GM12878 (cell line): ENCODE measurements around the gene HNRNPM. TPM values are rescaled to one million over a fixed set of nuclear protein-coding genes. Genes with fewer than 3 reads are reported as not detected.

Source experiments
- ATAC-seq: fragments of 200-7000 bp; cut with Tn5 transposase; 3 replicates; pipeline ENCODE4 v1.9.1; 2020; ENCODE audit warnings: mild to moderate bottlenecking, moderate library complexity
- BruUV-seq: library from RNA; stranded (reverse); fragments of 400-500 nt; replicated peaks from 2 replicates; lab custom pipeline; 2021; lab: Mats Ljungman, UMichigan
- CTCF ChIA-PET: fragments of 300-600 bp; sonication (Branson Sonifier 250); formaldehyde crosslinking; extraction: SDS; loops from one replicate; lab custom pipeline; 2021; ENCODE audit warnings: inconsistent platforms; lab: Yijun Ruan, JAX
- POLR2A ChIA-PET: fragments of 350-600 bp; formaldehyde crosslinking; extraction: SDS; loops from one replicate; lab custom pipeline; 2021; ENCODE audit warnings: inconsistent platforms; lab: Charles Lee
- RAD21 ChIA-PET: fragments of 300-600 bp; sonication (Branson Sonifier 250); formaldehyde crosslinking; loops from one replicate; lab custom pipeline; 2023; ENCODE audit warnings: antibody characterized with exemption; ENCODE audit not compliant: unreplicated experiment; lab: Charles Lee
- SMC1A ChIA-PET: fragments of 300-600 bp; sonication (Branson Sonifier 250); formaldehyde crosslinking; loops from one replicate; lab custom pipeline; 2023; ENCODE audit not compliant: unreplicated experiment, uncharacterized antibody; lab: Charles Lee
- DNase-seq: peaks from one replicate; pipeline ENCODE4 v3.0.0-alpha.2; 2011; ENCODE audit warnings: low read depth, low spot score
- FAIRE-seq: peaks from 3 replicates; lab custom pipeline; 2011; peaks lifted over from hg19 to GRCh38; lab: Jason Lieb, UNC
- H2AFZ ChIP-seq: 2 replicates; pipeline ENCODE4 v1.6.0; 2011; ENCODE audit warnings: low read depth, low read length, control low read depth; ENCODE audit not compliant: control insufficient read depth
- H3K27ac ChIP-seq: 2 replicates; pipeline ENCODE4 v1.5.1; 2011; ENCODE audit warnings: control low read depth; ENCODE audit not compliant: control insufficient read depth, insufficient read depth
- H3K27me3 ChIP-seq, 2 experiments: replicated peaks in 1 of 2; 2 replicates each; pipeline versions ENCODE4 v1.6.0 to v1.6.1; 2011; ENCODE audit warnings: low read length in 1 of 2; ENCODE audit not compliant: control insufficient read depth in 2 of 2, insufficient read depth in 2 of 2
- H3K36me3 ChIP-seq, 2 experiments: 2 replicates each; pipeline ENCODE4 v1.5.1; 2011; ENCODE audit warnings: low read length in 1 of 2; ENCODE audit not compliant: control insufficient read depth in 2 of 2, insufficient read depth in 2 of 2
- H3K4me1 ChIP-seq: 2 replicates; pipeline ENCODE4 v1.6.1; 2011; ENCODE audit warnings: mild to moderate bottlenecking, low read length, moderate library complexity, mixed read lengths; ENCODE audit not compliant: control insufficient read depth, insufficient read depth
- H3K4me2 ChIP-seq: 2 replicates; pipeline ENCODE4 v1.6.0; 2011; ENCODE audit warnings: control low read depth; ENCODE audit not compliant: control insufficient read depth, insufficient read depth
- H3K4me3 ChIP-seq: fragments of 200-600 bp; sonication (generic); 2 replicates; pipeline ENCODE4 v1.5.1; 2016
- H3K79me2 ChIP-seq: 2 replicates; pipeline ENCODE4 v1.6.0; 2011; ENCODE audit warnings: low read length; ENCODE audit not compliant: control insufficient read depth, insufficient read depth
- H3K9ac ChIP-seq: 2 replicates; pipeline ENCODE4 v1.8.0; 2011; ENCODE audit warnings: low read length, control low read depth, mixed read lengths; ENCODE audit not compliant: control insufficient read depth, insufficient read depth
- H3K9me3 ChIP-seq: replicated peaks from 3 replicates; pipeline ENCODE4 v1.5.1; 2011; ENCODE audit warnings: mild to moderate bottlenecking, low read length; ENCODE audit not compliant: control insufficient read depth, insufficient read depth
- H4K20me1 ChIP-seq: 2 replicates; pipeline ENCODE4 v1.6.0; 2011; ENCODE audit not compliant: control insufficient read depth, insufficient read depth
- ATF2 ChIP-seq: IDR thresholded peaks from 2 replicates; pipeline ENCODE4 v1.6.1; 2012; ENCODE audit warnings: low read length, inconsistent platforms
- CEBPB ChIP-seq, 2 experiments: fragments of 150-350 bp in 1 of 2; IDR thresholded peaks; 2 replicates each; pipeline ENCODE4 v1.6.1; 2012 to 2014; ENCODE audit warnings: low read depth in 2 of 2, low read length in 2 of 2, borderline replicate concordance in 1 of 2, inconsistent platforms in 1 of 2
- CHD4 ChIP-seq: fragments of 200-600 bp; sonication (generic); IDR thresholded peaks from 2 replicates; pipeline ENCODE4 v1.6.1; 2016; ENCODE audit warnings: mild to moderate bottlenecking
- CREM ChIP-seq: IDR thresholded peaks from 2 replicates; pipeline ENCODE4 v1.6.1; 2014; ENCODE audit warnings: antibody characterized with exemption, low read depth
- FOS ChIP-seq: IDR thresholded peaks from 3 replicates; pipeline ENCODE4 v1.6.1; 2011; ENCODE audit warnings: borderline replicate concordance; ENCODE audit not compliant: insufficient read length; ENCODE audit errors: extremely low read depth
- HDGF ChIP-seq: fragments of 450-650 bp; IDR thresholded peaks from 2 replicates; pipeline ENCODE4 v1.6.1; 2016; ENCODE audit warnings: antibody characterized with exemption
- JUNB ChIP-seq: IDR thresholded peaks from 2 replicates; pipeline ENCODE4 v1.6.1; 2016; ENCODE audit warnings: antibody characterized with exemption, mild to moderate bottlenecking
- MEF2B ChIP-seq: fragments of 450-650 bp; IDR thresholded peaks from 2 replicates; pipeline ENCODE4 v1.6.1; 2018; ENCODE audit warnings: mild to moderate bottlenecking, moderate library complexity; ENCODE audit not compliant: partially characterized antibody, poor library complexity, severe bottlenecking
- MTA2 ChIP-seq: fragments of 450-650 bp; IDR thresholded peaks from 2 replicates; pipeline ENCODE4 v1.6.1; 2016; ENCODE audit warnings: low read depth, mild to moderate bottlenecking, moderate library complexity
- NFYA ChIP-seq: IDR thresholded peaks from 2 replicates; pipeline ENCODE4 v1.6.1; 2011; ENCODE audit warnings: low read depth, mild to moderate bottlenecking, low read length, improper control_type of control experiment, borderline replicate concordance
- NR2F1 ChIP-seq: fragments of 450-650 bp; conservative IDR thresholded peaks from 2 replicates; pipeline ENCODE4 v1.6.1; 2017; ENCODE audit warnings: mild to moderate bottlenecking
- SMAD1 ChIP-seq: fragments of 450-650 bp; IDR thresholded peaks from 2 replicates; pipeline ENCODE4 v1.6.1; 2018; ENCODE audit warnings: mild to moderate bottlenecking, low read depth; ENCODE audit not compliant: partially characterized antibody
- TARDBP ChIP-seq: IDR thresholded peaks from 2 replicates; pipeline ENCODE4 v1.6.1; 2016; ENCODE audit warnings: borderline replicate concordance
- TCF12 ChIP-seq: IDR thresholded peaks from 2 replicates; pipeline ENCODE4 v1.6.1; 2011; ENCODE audit warnings: low read depth, mild to moderate bottlenecking, low read length
- ZBED1 ChIP-seq: IDR thresholded peaks from 2 replicates; pipeline ENCODE4 v1.6.1; 2016; ENCODE audit warnings: borderline replicate concordance
- WGBS: methylation state at CpG from one replicate; pipeline ENCODE4 v1.1.6; 2016; ENCODE audit warnings: low lambda C conversion rate; ENCODE audit not compliant: insufficient replicate concordance, insufficient coverage; ENCODE audit errors: missing lambda C conversion rate; 5-methylcytosine and 5-hydroxymethylcytosine counted together
- in situ Hi-C: fragments of 300-500 bp; cut with MboI; formaldehyde crosslinking; loops from 9 replicates; pipeline ENCODE4 v1.14.3; 2018; ENCODE audit warnings: mixed read lengths
- intact Hi-C: fragments of 100-400 bp; cut with micrococcal nuclease; formaldehyde crosslinking; loops from one replicate; pipeline ENCODE4 v1.14.2; 2022; ENCODE audit not compliant: unreplicated experiment
- polyA plus RNA-seq, 11 experiments: library from polyadenylated mRNA; depleted of rRNA in 4 of 11; unstranded in 6 of 11; stranded (reverse) in 5 of 11; fragments of >200 nt; fragmentation: Nextera tagmentation in 4 of 11; fragmentation: Illumina TruSeq in 1 of 11; extraction: Ambion mirVana in 4 of 11; extraction: Trizol in 1 of 11; gene quantifications; 1 replicate in 1 of 11; 2 replicates in 10 of 11; pipeline versions ENCODE4 v1.2.1 to v1.2.3, GENCODE V29; 2011 to 2016; ENCODE audit warnings: inconsistent platforms in 2 of 11, missing spikeins in 2 of 11, low read depth in 1 of 11
- total RNA-seq, 4 experiments: library from RNA; depleted of rRNA in 3 of 4; stranded (reverse); fragments of >200 nt in 3 of 4; fragmentation: Illumina TruSeq in 1 of 4; extraction: Trizol in 1 of 4; gene quantifications; 2 replicates each; pipeline versions ENCODE4 v1.2.1 to v1.2.3, GENCODE V29; 2013 to 2021
- TF ChIP-seq, protein P1 (sequence below): IDR thresholded peaks from 2 replicates; pipeline ENCODE4 v1.6.1; 2011; ENCODE audit warnings: borderline replicate concordance, low read depth, mild to moderate bottlenecking, moderate library complexity, low read length; ENCODE audit not compliant: insufficient read depth, poor library complexity, severe bottlenecking
- TF ChIP-seq, protein P2 (sequence below): fragments of 150-350 bp; IDR thresholded peaks from 2 replicates; pipeline ENCODE4 v1.6.1; 2014; ENCODE audit warnings: mild to moderate bottlenecking, low read depth, low read length

HNRNPM gene
- total and polyA plus RNA-seq, 10 of the 15 experiments (the other 5 are each of a cell fraction or from before 2014, with no cell fraction given), result 14.3 to 415 (median 198) TPM

- SMC1A ChIA-PET, result no interaction called here
- no peak for FAIRE-seq
Observed at GRCh38 chr19:8429044-8429443, 15.7 kb upstream of the HNRNPM start.

More at GRCh38 chr19:8429044-8429443, 15.7 kb upstream of the HNRNPM start:
- Histone ChIP-seq H2AFZ (no peak overlapping the region), H3K79me2 (no peaks in the 10 kb centered on the region), H3K4me3 (no peak overlapping the region), H3K27me3 (no peaks in the 10 kb centered on the region), H4K20me1 (no peaks in the 10 kb centered on the region), H3K4me2 (no peak overlapping the region), H3K9ac (no peak overlapping the region), H3K27ac (no peak overlapping the region), H3K36me3 (no peaks in the 10 kb centered on the region), H3K4me1 (no peaks in the 10 kb centered on the region), H3K9me3 (no peaks in the 10 kb centered on the region)
- POLR2A ChIA-PET, result no interaction called here
- in situ Hi-C loops (no loop called here), intact Hi-C loops (no loop called here)
- TF ChIP-seq ZBED1 (no peak), CEBPB (IDR thresholded peaks at IDR 0.05; ENCODE audit: borderline replicate concordance in 1 of 2, low read depth in 2 of 2, low read length in 2 of 2) (no peak), NR2F1 (no peak), MEF2B (no peak), ATF2 (no peak), HDGF (no peak), SMAD1 (no peak), TCF12 (no peak), FOS (no peak), TARDBP (no peak), MTA2 (no peak), NFYA (no peak), JUNB (no peak), CREM (no peak), CHD4 (no peak)
- TF ChIP-seq, protein P1, sequence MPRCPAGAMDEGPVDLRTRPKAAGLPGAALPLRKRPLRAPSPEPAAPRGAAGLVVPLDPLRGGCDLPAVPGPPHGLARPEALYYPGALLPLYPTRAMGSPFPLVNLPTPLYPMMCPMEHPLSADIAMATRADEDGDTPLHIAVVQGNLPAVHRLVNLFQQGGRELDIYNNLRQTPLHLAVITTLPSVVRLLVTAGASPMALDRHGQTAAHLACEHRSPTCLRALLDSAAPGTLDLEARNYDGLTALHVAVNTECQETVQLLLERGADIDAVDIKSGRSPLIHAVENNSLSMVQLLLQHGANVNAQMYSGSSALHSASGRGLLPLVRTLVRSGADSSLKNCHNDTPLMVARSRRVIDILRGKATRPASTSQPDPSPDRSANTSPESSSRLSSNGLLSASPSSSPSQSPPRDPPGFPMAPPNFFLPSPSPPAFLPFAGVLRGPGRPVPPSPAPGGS, result no peak
- TF ChIP-seq, protein P2, sequence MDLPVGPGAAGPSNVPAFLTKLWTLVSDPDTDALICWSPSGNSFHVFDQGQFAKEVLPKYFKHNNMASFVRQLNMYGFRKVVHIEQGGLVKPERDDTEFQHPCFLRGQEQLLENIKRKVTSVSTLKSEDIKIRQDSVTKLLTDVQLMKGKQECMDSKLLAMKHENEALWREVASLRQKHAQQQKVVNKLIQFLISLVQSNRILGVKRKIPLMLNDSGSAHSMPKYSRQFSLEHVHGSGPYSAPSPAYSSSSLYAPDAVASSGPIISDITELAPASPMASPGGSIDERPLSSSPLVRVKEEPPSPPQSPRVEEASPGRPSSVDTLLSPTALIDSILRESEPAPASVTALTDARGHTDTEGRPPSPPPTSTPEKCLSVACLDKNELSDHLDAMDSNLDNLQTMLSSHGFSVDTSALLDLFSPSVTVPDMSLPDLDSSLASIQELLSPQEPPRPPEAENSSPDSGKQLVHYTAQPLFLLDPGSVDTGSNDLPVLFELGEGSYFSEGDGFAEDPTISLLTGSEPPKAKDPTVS, result no peak
- RAD21 ChIA-PET, result no interaction called here
- ATAC-seq (no peak), DNase-seq (no peak)
- WGBS, result 89% methylated on average over 6 of the region's 6 CpGs
- CTCF ChIA-PET, result no interaction called here
- BruUV-seq, result no TSS peak
